Measurements from ENCODE around the gene NR3C2. TPM values are rescaled to one million over a fixed set of nuclear protein-coding genes. Genes with fewer than 3 reads are reported as not detected.

NR3C2 gene
- total RNA-seq, 1 experiment from 2014 or later = 0.96 TPM

DNA sequence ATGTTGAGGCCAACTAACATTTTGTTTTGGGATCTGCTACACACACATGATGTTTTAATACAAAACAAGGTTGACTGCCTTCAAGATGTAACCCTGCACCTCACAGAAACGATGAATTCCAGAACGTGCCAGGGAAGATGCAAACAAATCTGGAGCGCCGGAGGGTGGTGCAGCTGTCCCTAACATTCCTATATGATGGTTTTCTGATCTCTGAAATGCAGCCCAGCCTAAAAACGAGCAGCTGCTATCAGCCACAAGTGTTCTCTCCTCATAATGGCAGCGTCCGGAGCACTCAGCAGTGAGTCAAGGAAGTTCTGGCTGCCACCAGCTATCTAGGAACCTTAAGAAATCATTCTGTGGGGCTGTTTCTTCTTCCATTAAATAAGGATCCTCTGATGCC lies 333.4 kb downstream of the NR3C2 start:
- H3K79me2 ChIP-seq (ENCODE audit: low read depth) = no peaks in the 10 kb centered on the region
- POLR2A ChIA-PET (ENCODE audit: unreplicated experiment) = no interaction called here
- intact Hi-C loops (cut with micrococcal nuclease; ENCODE audit: unreplicated experiment) = no loop called here
- H3K9me3 ChIP-seq (ENCODE audit: insufficient read depth, low read depth) = no peaks in the 10 kb centered on the region
- TF ChIP-seq, protein P1, sequence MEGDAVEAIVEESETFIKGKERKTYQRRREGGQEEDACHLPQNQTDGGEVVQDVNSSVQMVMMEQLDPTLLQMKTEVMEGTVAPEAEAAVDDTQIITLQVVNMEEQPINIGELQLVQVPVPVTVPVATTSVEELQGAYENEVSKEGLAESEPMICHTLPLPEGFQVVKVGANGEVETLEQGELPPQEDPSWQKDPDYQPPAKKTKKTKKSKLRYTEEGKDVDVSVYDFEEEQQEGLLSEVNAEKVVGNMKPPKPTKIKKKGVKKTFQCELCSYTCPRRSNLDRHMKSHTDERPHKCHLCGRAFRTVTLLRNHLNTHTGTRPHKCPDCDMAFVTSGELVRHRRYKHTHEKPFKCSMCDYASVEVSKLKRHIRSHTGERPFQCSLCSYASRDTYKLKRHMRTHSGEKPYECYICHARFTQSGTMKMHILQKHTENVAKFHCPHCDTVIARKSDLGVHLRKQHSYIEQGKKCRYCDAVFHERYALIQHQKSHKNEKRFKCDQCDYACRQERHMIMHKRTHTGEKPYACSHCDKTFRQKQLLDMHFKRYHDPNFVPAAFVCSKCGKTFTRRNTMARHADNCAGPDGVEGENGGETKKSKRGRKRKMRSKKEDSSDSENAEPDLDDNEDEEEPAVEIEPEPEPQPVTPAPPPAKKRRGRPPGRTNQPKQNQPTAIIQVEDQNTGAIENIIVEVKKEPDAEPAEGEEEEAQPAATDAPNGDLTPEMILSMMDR (conservative IDR thresholded peaks at IDR 0.05) = no peak
- TF ChIP-seq EZH2 (IDR thresholded peaks at IDR 0.05; ENCODE audit: low read depth) = no peak
- H4K20me1 ChIP-seq (ENCODE audit: insufficient read depth) = no peaks in the 10 kb centered on the region
- DNase-seq = no peak
- CTCF ChIA-PET = interaction anchor here (0.5 kb wide), 1 partner anchor 187 kb away, joined by 5 read pairs; no protein-coding TSS in a partner anchor
- H3K4me3 ChIP-seq = no peak overlapping the region
- H3K9me2 ChIP-seq (ENCODE audit: insufficient read depth) = no peaks in the 10 kb centered on the region
- H3K27me3 ChIP-seq (ENCODE audit: insufficient read depth, low read depth) = no peaks in the 10 kb centered on the region
- H3K4me1 ChIP-seq (replicated peaks; ENCODE audit: insufficient read depth) = no peaks in the 10 kb centered on the region
- no peaks in the 10 kb centered on the region for H3K36me3 ChIP-seq (ENCODE audit: low read depth)
- H3K27ac ChIP-seq = no peak overlapping the region
- H3F3A ChIP-seq (ENCODE audit: insufficient read depth, low read depth) = no peaks in the 10 kb centered on the region
- H2AFZ ChIP-seq = no peak overlapping the region
- no TSS peak for BruUV-seq (replicated peaks)
- no peak overlapping the region for H3K4me2 ChIP-seq

DNA sequence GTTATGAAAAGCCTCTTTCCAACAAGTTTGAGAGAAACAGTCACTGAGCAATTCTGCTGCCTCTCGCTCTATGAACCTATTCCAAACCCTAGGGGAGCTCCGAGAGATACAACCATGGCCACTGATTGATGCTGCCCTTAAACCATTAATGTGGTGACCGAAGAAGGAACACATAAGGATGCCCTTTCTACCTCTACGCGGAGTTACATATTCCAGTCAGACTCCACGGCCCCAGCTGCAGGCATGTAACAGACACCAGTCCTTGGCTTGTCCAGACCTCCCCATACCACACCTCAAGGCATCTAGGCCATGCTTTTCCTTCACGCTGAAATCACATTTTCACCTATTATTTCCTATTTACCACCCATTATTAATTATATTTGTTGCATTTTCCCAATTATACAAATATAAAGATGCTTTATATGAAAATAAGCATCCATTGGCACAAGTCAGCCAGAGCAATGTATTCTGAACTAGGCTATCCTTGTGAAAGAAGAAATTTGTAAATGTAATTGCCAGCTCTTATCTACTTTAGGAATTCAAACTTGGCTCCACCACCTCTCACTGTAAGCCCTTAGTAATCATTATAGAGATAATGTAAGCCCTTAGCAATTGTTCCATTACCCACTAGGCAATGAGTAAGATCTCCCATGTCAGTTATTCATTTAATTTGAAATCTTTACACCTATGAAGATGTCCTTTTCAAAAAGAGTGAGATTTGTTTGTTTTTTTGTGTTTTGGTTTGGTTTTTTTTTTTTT lies 338.4 kb downstream of the NR3C2 start:
- TF ChIP-seq, protein P1 (conservative IDR thresholded peaks at IDR 0.05) = no peak
- TF ChIP-seq EZH2 (IDR thresholded peaks at IDR 0.05; ENCODE audit: low read depth) = no peak
- intact Hi-C loops (cut with micrococcal nuclease; ENCODE audit: unreplicated experiment) = no loop called here
- Histone ChIP-seq H4K20me1 (ENCODE audit: insufficient read depth) (no peaks in the 10 kb centered on the region), H2AFZ (no peak overlapping the region), H3F3A (ENCODE audit: insufficient read depth, low read depth) (no peaks in the 10 kb centered on the region), H3K9me3 (ENCODE audit: insufficient read depth, low read depth) (no peaks in the 10 kb centered on the region), H3K27me3 (ENCODE audit: insufficient read depth, low read depth) (no peaks in the 10 kb centered on the region), H3K4me3 (no peak overlapping the region), H3K4me1 (replicated peaks; ENCODE audit: insufficient read depth) (no peaks in the 10 kb centered on the region), H3K4me2 (no peak overlapping the region), H3K36me3 (ENCODE audit: low read depth) (no peaks in the 10 kb centered on the region), H3K9me2 (ENCODE audit: insufficient read depth) (no peaks in the 10 kb centered on the region), H3K79me2 (ENCODE audit: low read depth) (no peaks in the 10 kb centered on the region), H3K27ac (no peak overlapping the region)
- CTCF ChIA-PET = no interaction called here
- BruUV-seq (replicated peaks) = no TSS peak
- DNase-seq = no peak
- POLR2A ChIA-PET (ENCODE audit: unreplicated experiment) = no interaction called here

DNA sequence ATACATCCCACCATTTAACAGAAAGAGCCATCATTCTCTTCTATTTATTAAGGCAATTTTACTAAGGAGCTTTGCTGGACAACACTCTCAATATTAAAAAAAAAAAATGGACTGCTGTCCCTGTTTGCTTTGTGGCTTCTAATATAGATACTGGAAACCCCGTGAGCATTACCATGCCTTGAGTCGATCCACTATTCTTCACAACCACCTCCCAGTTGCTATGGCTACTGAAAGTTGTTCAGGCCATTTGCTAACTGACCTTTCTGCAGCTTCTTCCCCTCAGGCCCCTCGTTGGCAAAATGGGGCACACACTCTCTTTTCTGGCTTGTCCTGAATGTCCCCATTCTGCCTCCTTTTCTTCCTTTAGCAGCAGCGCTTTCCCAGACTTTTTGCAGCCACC lies 340.4 kb downstream of the NR3C2 start:
- intact Hi-C loops (cut with micrococcal nuclease; ENCODE audit: unreplicated experiment) = no loop called here

More for the DNA sequence above, 340.4 kb downstream of the NR3C2 start:
- Histone ChIP-seq H2AFZ (no peak overlapping the region), H3K36me3 (ENCODE audit: low read depth) (no peaks in the 10 kb centered on the region), H4K20me1 (ENCODE audit: insufficient read depth) (no peaks in the 10 kb centered on the region), H3K9me2 (ENCODE audit: insufficient read depth) (no peaks in the 10 kb centered on the region), H3K4me1 (replicated peaks; ENCODE audit: insufficient read depth) (no peaks in the 10 kb centered on the region), H3K27ac (no peak overlapping the region), H3F3A (ENCODE audit: insufficient read depth, low read depth) (no peaks in the 10 kb centered on the region), H3K4me2 (no peak overlapping the region), H3K27me3 (ENCODE audit: insufficient read depth, low read depth) (no peaks in the 10 kb centered on the region), H3K9me3 (ENCODE audit: insufficient read depth, low read depth) (no peaks in the 10 kb centered on the region), H3K79me2 (ENCODE audit: low read depth) (no peaks in the 10 kb centered on the region), H3K4me3 (no peak overlapping the region)
- ChIA-PET CTCF (no interaction called here), POLR2A (ENCODE audit: unreplicated experiment) (no interaction called here)
- no peak for TF ChIP-seq EZH2 (IDR thresholded peaks at IDR 0.05; ENCODE audit: low read depth)
- TF ChIP-seq, protein P1 (conservative IDR thresholded peaks at IDR 0.05) = no peak
- DNase-seq = no peak
- BruUV-seq (replicated peaks) = no TSS peak

Measured in PC-9 (cell line).